ENCODE data around the gene ZFPL1. TPM values are rescaled to one million over a fixed set of nuclear protein-coding genes. Genes with fewer than 3 reads are reported as not detected.
A peak's percentile ranks its signal among the peaks of the same experiment; 100 is the strongest.

ZFPL1 gene
- total RNA-seq, 1 donor from 2014 or later, result 33.3 TPM

GRCh38 chr11:65053827-65054508 lies 30.1 kb upstream of the ZFPL1 start:
- intact Hi-C loops (cut with micrococcal nuclease), result no loop called here

GRCh38 chr11:65055538-65055937 lies 28.5 kb upstream of the ZFPL1 start:
- no peak overlapping the region for H3K27ac Mint-ChIP-seq
- intact Hi-C loops (cut with micrococcal nuclease), result no loop called here
- H3K27me3 Mint-ChIP-seq, result peaks cover 7% of the 10 kb centered on the region
- H3K9me3 Mint-ChIP-seq, result no peaks in the 10 kb centered on the region
- no peak overlapping the region for H3K4me3 Mint-ChIP-seq
- DNase-seq, result no peak
- H3K4me1 Mint-ChIP-seq, result peaks cover 16% of the 10 kb centered on the region
- H3K36me3 Mint-ChIP-seq (ENCODE audit: low read depth), result no peaks in the 10 kb centered on the region

More at GRCh38 chr11:65053827-65054508, 30.1 kb upstream of the ZFPL1 start:
- H3K4me1 Mint-ChIP-seq, result peaks cover 10% of the 10 kb centered on the region
- H3K27me3 Mint-ChIP-seq, result peaks cover 7% of the 10 kb centered on the region
- H3K9me3 Mint-ChIP-seq, result no peaks in the 10 kb centered on the region
- no peaks in the 10 kb centered on the region for H3K36me3 Mint-ChIP-seq (ENCODE audit: low read depth)
- H3K27ac Mint-ChIP-seq, result peak overlapping the region; percentile 90
- peak overlapping the region; percentile 75 for H3K4me3 Mint-ChIP-seq
- peak; percentile 73 for DNase-seq

- intact Hi-C loops (cut with micrococcal nuclease), result no loop called here
Measured at GRCh38 chr11:65056999-65057398, 27.0 kb upstream of the ZFPL1 start.

GRCh38 chr11:65057526-65057925 lies 26.5 kb upstream of the ZFPL1 start:
- Mint-ChIP-seq H3K9me3 (no peaks in the 10 kb centered on the region), H3K4me1 (peaks cover 21% of the 10 kb centered on the region), H3K4me3 (no peak overlapping the region), H3K36me3 (ENCODE audit: low read depth) (no peaks in the 10 kb centered on the region), H3K27me3 (peaks cover 7% of the 10 kb centered on the region), H3K27ac (no peak overlapping the region)
- intact Hi-C loops (cut with micrococcal nuclease), result no loop called here
- DNase-seq, result no peak

More at GRCh38 chr11:65056999-65057398, 27.0 kb upstream of the ZFPL1 start:
- Mint-ChIP-seq H3K27ac (no peak overlapping the region), H3K36me3 (ENCODE audit: low read depth) (no peaks in the 10 kb centered on the region), H3K9me3 (no peaks in the 10 kb centered on the region), H3K27me3 (peaks cover 7% of the 10 kb centered on the region), H3K4me1 (peaks cover 21% of the 10 kb centered on the region), H3K4me3 (no peak overlapping the region)
- DNase-seq, result no peak

GRCh38 chr11:65058012-65058411 lies 26.0 kb upstream of the ZFPL1 start:
- DNase-seq, result no peak
- Mint-ChIP-seq H3K27ac (no peak overlapping the region), H3K4me1 (peaks cover 21% of the 10 kb centered on the region), H3K27me3 (peaks cover 7% of the 10 kb centered on the region), H3K36me3 (ENCODE audit: low read depth) (no peaks in the 10 kb centered on the region), H3K9me3 (no peaks in the 10 kb centered on the region), H3K4me3 (no peak overlapping the region)
- intact Hi-C loops (cut with micrococcal nuclease), result no loop called here

- Mint-ChIP-seq H3K27me3 (peaks cover 7% of the 10 kb centered on the region), H3K36me3 (ENCODE audit: low read depth) (no peaks in the 10 kb centered on the region), H3K27ac (no peak within 1 kb of the TSS), H3K4me3 (no peak within 1 kb of the TSS), H3K9me3 (no peaks in the 10 kb centered on the region), H3K4me1 (peaks cover 21% of the 10 kb centered on the region)
- intact Hi-C loops (cut with micrococcal nuclease), result no loop called here
- no peak for DNase-seq
Measured at GRCh38 chr11:65058419-65059054, 25.5 kb upstream of the ZFPL1 start, which contains the start of gene NAALADL1. Gene NAALADL1 (minus strand): TSS chr11:65058553. CDS start chr11:65058521, 32 bp downstream.

GRCh38 chr11:65059523-65059922 lies 24.5 kb upstream of the ZFPL1 start:
- Mint-ChIP-seq H3K4me3 (no peak overlapping the region), H3K36me3 (ENCODE audit: low read depth) (no peaks in the 10 kb centered on the region), H3K4me1 (peaks cover 13% of the 10 kb centered on the region), H3K27ac (peak overlapping the region; percentile 29), H3K27me3 (no peaks in the 10 kb centered on the region), H3K9me3 (no peaks in the 10 kb centered on the region)
- intact Hi-C loops (cut with micrococcal nuclease), result no loop called here
- DNase-seq, result no peak

- H3K27me3 Mint-ChIP-seq, result no peaks in the 10 kb centered on the region
- no peak overlapping the region for H3K4me3 Mint-ChIP-seq
- peaks cover 11% of the 10 kb centered on the region for H3K4me1 Mint-ChIP-seq
- no peaks in the 10 kb centered on the region for H3K9me3 Mint-ChIP-seq
- H3K27ac Mint-ChIP-seq, result no peak overlapping the region
- intact Hi-C loops (cut with micrococcal nuclease), result no loop called here
- H3K36me3 Mint-ChIP-seq (ENCODE audit: low read depth), result no peaks in the 10 kb centered on the region
- DNase-seq, result no peak
Measured at GRCh38 chr11:65059959-65060824, 23.8 kb upstream of the ZFPL1 start.

- H3K36me3 Mint-ChIP-seq (ENCODE audit: low read depth), result no peaks in the 10 kb centered on the region
- no peaks in the 10 kb centered on the region for H3K27me3 Mint-ChIP-seq
- no peaks in the 10 kb centered on the region for H3K9me3 Mint-ChIP-seq
- H3K27ac Mint-ChIP-seq, result no peak overlapping the region
- no peak for DNase-seq
- intact Hi-C loops (cut with micrococcal nuclease), result no loop called here
- H3K4me1 Mint-ChIP-seq, result peaks cover 11% of the 10 kb centered on the region
- no peak overlapping the region for H3K4me3 Mint-ChIP-seq
Measured at GRCh38 chr11:65060913-65061408, 23.1 kb upstream of the ZFPL1 start.

- no peak overlapping the region for H3K27ac Mint-ChIP-seq
- intact Hi-C loops (cut with micrococcal nuclease), result no loop called here
- no peaks in the 10 kb centered on the region for H3K36me3 Mint-ChIP-seq (ENCODE audit: low read depth)
- no peak for DNase-seq
- no peaks in the 10 kb centered on the region for H3K27me3 Mint-ChIP-seq
- H3K9me3 Mint-ChIP-seq, result no peaks in the 10 kb centered on the region
- H3K4me3 Mint-ChIP-seq, result no peak overlapping the region
- H3K4me1 Mint-ChIP-seq, result peaks cover 11% of the 10 kb centered on the region
Measured at GRCh38 chr11:65063532-65063931, 20.5 kb upstream of the ZFPL1 start.

- DNase-seq, result no peak
- H3K27ac Mint-ChIP-seq, result no peak overlapping the region
- H3K27me3 Mint-ChIP-seq, result no peaks in the 10 kb centered on the region
- intact Hi-C loops (cut with micrococcal nuclease), result no loop called here
- H3K4me1 Mint-ChIP-seq, result peaks cover 11% of the 10 kb centered on the region
- H3K9me3 Mint-ChIP-seq, result no peaks in the 10 kb centered on the region
- no peaks in the 10 kb centered on the region for H3K36me3 Mint-ChIP-seq (ENCODE audit: low read depth)
- no peak overlapping the region for H3K4me3 Mint-ChIP-seq
Measured at GRCh38 chr11:65064847-65065240, 19.2 kb upstream of the ZFPL1 start.

- Mint-ChIP-seq H3K9me3 (no peaks in the 10 kb centered on the region), H3K36me3 (ENCODE audit: low read depth) (no peaks in the 10 kb centered on the region), H3K4me3 (no peak overlapping the region), H3K4me1 (peaks cover 3% of the 10 kb centered on the region), H3K27ac (no peak overlapping the region), H3K27me3 (no peaks in the 10 kb centered on the region)
- no peak for DNase-seq
- intact Hi-C loops (cut with micrococcal nuclease), result no loop called here
Measured at GRCh38 chr11:65065851-65066250, 18.2 kb upstream of the ZFPL1 start.

GRCh38 chr11:65066315-65066714 lies 17.7 kb upstream of the ZFPL1 start:
- no peak overlapping the region for H3K27ac Mint-ChIP-seq
- no peak for DNase-seq
- H3K36me3 Mint-ChIP-seq (ENCODE audit: low read depth), result no peaks in the 10 kb centered on the region
- intact Hi-C loops (cut with micrococcal nuclease), result no loop called here
- H3K9me3 Mint-ChIP-seq, result no peaks in the 10 kb centered on the region
- no peaks in the 10 kb centered on the region for H3K27me3 Mint-ChIP-seq
- no peak overlapping the region for H3K4me3 Mint-ChIP-seq
- H3K4me1 Mint-ChIP-seq, result no peaks in the 10 kb centered on the region

- no peaks in the 10 kb centered on the region for H3K4me1 Mint-ChIP-seq
- no peaks in the 10 kb centered on the region for H3K36me3 Mint-ChIP-seq (ENCODE audit: low read depth)
- intact Hi-C loops (cut with micrococcal nuclease), result no loop called here
- no peak overlapping the region for H3K4me3 Mint-ChIP-seq
- no peak for DNase-seq
- H3K27me3 Mint-ChIP-seq, result no peaks in the 10 kb centered on the region
- no peak overlapping the region for H3K27ac Mint-ChIP-seq
- no peaks in the 10 kb centered on the region for H3K9me3 Mint-ChIP-seq
Measured at GRCh38 chr11:65066805-65067291, 17.2 kb upstream of the ZFPL1 start.
